Measurements from ENCODE around the gene STX8.

Gene STX8

GRCh38 chr17:9242983-9243382 lies 332.6 kb downstream of the STX8 start:
- peaks cover 47% of the 10 kb centered on the region for H3K4me1 Mint-ChIP-seq
- no peak for TF ChIP-seq CTCF (IDR thresholded peaks at IDR 0.05; ENCODE audit: unreplicated experiment in 3 of 3)
- H3K4me3 Mint-ChIP-seq = peak overlapping the region in 1 of 3 experiments; percentile 9
- no peaks in the 10 kb centered on the region for H3K36me3 Mint-ChIP-seq (ENCODE audit: low read depth)
- peak overlapping the region in 2 of 3 experiments; percentile 37 to 39 for H3K27ac Mint-ChIP-seq
- H3K27me3 Mint-ChIP-seq (ENCODE audit: low read depth) = peaks cover 14% of the 10 kb centered on the region
- H3K9me3 Mint-ChIP-seq = no peaks in the 10 kb centered on the region

GRCh38 chr17:9242497-9242881 lies 333.1 kb downstream of the STX8 start:
- Mint-ChIP-seq H3K27me3 (ENCODE audit: low read depth) (peaks cover 14% of the 10 kb centered on the region), H3K27ac (peak overlapping the region in 2 of 3 experiments; percentile 37 to 39), H3K36me3 (ENCODE audit: low read depth) (no peaks in the 10 kb centered on the region), H3K4me3 (peak overlapping the region; percentile 9 to 30 (median 17)), H3K9me3 (no peaks in the 10 kb centered on the region), H3K4me1 (peaks cover 47% of the 10 kb centered on the region)
- no peak for TF ChIP-seq CTCF (IDR thresholded peaks at IDR 0.05; ENCODE audit: unreplicated experiment in 3 of 3)

- H3K27me3 Mint-ChIP-seq (ENCODE audit: low read depth) = peaks cover 14% of the 10 kb centered on the region
- peak overlapping the region in 2 of 3 experiments; percentile 59 to 77 for H3K27ac Mint-ChIP-seq
- no peak for TF ChIP-seq CTCF (IDR thresholded peaks at IDR 0.05; ENCODE audit: unreplicated experiment in 3 of 3)
- H3K36me3 Mint-ChIP-seq (ENCODE audit: low read depth) = no peaks in the 10 kb centered on the region
- H3K4me3 Mint-ChIP-seq = peak overlapping the region; percentile 58 to 66 (median 61)
- no peaks in the 10 kb centered on the region for H3K9me3 Mint-ChIP-seq
- H3K4me1 Mint-ChIP-seq = peaks cover 47% of the 10 kb centered on the region
Measured at GRCh38 chr17:9241774-9242496, 333.7 kb downstream of the STX8 start.

- H3K4me3 Mint-ChIP-seq = peak overlapping the region; percentile 58 to 66 (median 61)
- peaks cover 14% of the 10 kb centered on the region for H3K27me3 Mint-ChIP-seq (ENCODE audit: low read depth)
- peak overlapping the region; percentile 59 to 83 (median 77) for H3K27ac Mint-ChIP-seq
- H3K4me1 Mint-ChIP-seq = peaks cover 47% of the 10 kb centered on the region
- no peaks in the 10 kb centered on the region for H3K9me3 Mint-ChIP-seq
- no peaks in the 10 kb centered on the region for H3K36me3 Mint-ChIP-seq (ENCODE audit: low read depth)
- no peak for TF ChIP-seq CTCF (IDR thresholded peaks at IDR 0.05; ENCODE audit: unreplicated experiment in 3 of 3)
Measured at GRCh38 chr17:9241371-9241712, 334.3 kb downstream of the STX8 start.

- Mint-ChIP-seq H3K4me3 (peak overlapping the region; percentile 58 to 66 (median 61)), H3K9me3 (no peaks in the 10 kb centered on the region), H3K36me3 (ENCODE audit: low read depth) (no peaks in the 10 kb centered on the region), H3K27me3 (ENCODE audit: low read depth) (peaks cover 14% of the 10 kb centered on the region), H3K27ac (peak overlapping the region; percentile 59 to 83 (median 77)), H3K4me1 (peaks cover 47% of the 10 kb centered on the region)
- no peak for TF ChIP-seq CTCF (IDR thresholded peaks at IDR 0.05; ENCODE audit: unreplicated experiment in 3 of 3)
Measured at GRCh38 chr17:9240659-9241370, 334.8 kb downstream of the STX8 start.

Data from nephron (organoid).